ENCODE results near the gene PAPOLG. TPM values are rescaled to one million over a fixed set of nuclear protein-coding genes. Genes with fewer than 3 reads are reported as not detected.
A peak's percentile ranks its signal among the peaks of the same experiment; 100 is the strongest.

Gene PAPOLG
- total and polyA plus RNA-seq, 7 experiments from 2014 or later, result 14.9 to 42.4 (median 20.4) TPM

DNA sequence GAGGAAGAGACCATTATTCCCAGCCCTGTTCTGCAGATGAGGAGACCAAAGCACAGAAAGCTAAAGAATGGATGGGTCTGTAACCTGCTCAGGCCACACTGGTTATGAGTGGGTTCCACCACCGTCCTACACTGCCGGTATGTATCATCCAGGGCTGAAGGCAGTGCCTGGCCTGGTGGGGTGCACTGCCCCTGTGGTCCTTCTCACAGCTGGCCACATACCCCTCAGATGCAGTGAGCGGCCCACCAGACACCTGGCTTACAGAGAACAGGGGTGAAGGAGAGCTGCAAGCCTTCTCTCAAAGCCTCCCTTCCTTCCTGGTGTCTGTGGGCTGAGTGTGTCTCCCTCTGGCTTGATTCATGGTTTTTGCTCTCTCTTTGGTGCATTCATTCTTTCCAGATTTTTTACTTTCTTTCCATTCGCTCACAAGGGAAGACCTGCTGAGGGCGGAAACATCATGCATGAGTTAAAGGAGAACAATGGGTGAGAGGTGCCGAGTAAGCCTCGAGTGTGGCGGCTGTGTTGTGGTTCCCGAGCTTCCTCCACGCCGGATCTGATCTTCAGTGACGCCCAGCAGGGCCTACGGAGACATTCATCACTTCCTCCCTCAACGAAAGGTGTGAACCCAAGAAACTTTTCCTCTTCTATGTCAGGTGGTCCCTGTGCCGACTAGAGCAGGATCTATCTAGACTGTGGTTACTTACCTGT is 63.2 kb downstream of the PAPOLG start:
- H3K4me3 Mint-ChIP-seq, result peak overlapping the region; percentile 58 to 81 (median 74)
- DNase-seq (peak; percentile 56 to 95 (median 94)), ATAC-seq (peak; percentile 98)
- H3K36me3 ChIP-seq (ENCODE audit: control insufficient read depth in 2 of 3, insufficient read depth in 3 of 3, low read length in 3 of 3), result no peaks in the 10 kb centered on the region
- no peaks in the 10 kb centered on the region for H3K9me3 ChIP-seq (ENCODE audit: control insufficient read depth in 2 of 3, low read length in 3 of 3)
- POLR2A ChIA-PET, result interaction anchor here (0.7 to 2.1 kb wide), 8 partner anchors 10 to 1401 kb away, joined by 3 to 5 read pairs (median 4); partner anchors contain the start of gene REL
- peaks cover 0 to 3% (median 0%) of the 10 kb centered on the region in 5 donors for H3K27me3 Mint-ChIP-seq
- peak overlapping the region; percentile 53 for H3K4me3 ChIP-seq (ENCODE audit: low read length)
- CTCF ChIA-PET, result interaction anchor here (0.6 to 1.1 kb wide), 4 partner anchors 14 to 411 kb away, joined by 3 to 4 read pairs (median 3); no protein-coding TSS in a partner anchor
- H3K27ac ChIP-seq (ENCODE audit: low read depth, low read length), result peak overlapping the region; percentile 67
- peak overlapping the region; percentile 55 to 93 (median 91) for H3K27ac Mint-ChIP-seq
- peaks cover 0 to 9% (median 0%) of the 10 kb centered on the region in 11 donors for H3K9me3 Mint-ChIP-seq
- H3K27me3 ChIP-seq (ENCODE audit: control insufficient read depth in 2 of 2, insufficient read depth in 2 of 2, low read length in 2 of 2), result no peaks in the 10 kb centered on the region
- H3K4me1 ChIP-seq (ENCODE audit: control insufficient read depth in 2 of 2, insufficient read depth in 2 of 2, low read length in 2 of 2), result peaks cover 24% of the 10 kb centered on the region in 2 donors
- H3K4me1 Mint-ChIP-seq, result peaks cover 22 to 46% (median 37%) of the 10 kb centered on the region in 7 donors
- intact Hi-C loops (cut with micrococcal nuclease), result loop anchor here (1.0 to 10.0 kb wide), 13 partner anchors 12 to 1885 kb away; partner anchors contain the start of genes PAPOLG (in 2 of the 2), PEX13 (in 2 of the 2), REL (in 2 of the 2) and EHBP1 (in 1 of the 2)
- peaks cover 0 to 14% (median 0%) of the 10 kb centered on the region in 5 donors for H3K36me3 Mint-ChIP-seq

DNA sequence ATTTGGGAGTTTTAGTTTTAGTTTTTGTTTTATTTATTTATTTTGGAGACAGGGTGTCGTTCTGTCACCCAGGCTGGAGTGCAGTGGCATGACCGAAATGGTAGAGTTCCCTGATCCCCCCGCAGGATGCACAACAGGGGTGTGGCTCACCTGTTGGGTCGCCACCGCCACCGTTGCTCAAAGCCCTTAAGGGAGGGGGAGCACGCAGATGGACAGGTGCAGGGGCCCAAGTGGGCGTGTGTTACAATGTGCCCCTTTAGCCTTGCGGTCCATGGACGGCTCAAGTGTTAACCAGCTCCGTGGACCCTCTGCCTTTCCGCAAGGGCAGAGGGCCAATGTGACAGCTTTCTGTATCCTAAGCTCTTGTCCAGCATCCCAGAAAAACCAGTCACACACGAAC is 63.9 kb downstream of the PAPOLG start:
- POLR2A ChIA-PET, result interaction anchor here (0.7 to 2.1 kb wide), 8 partner anchors 14 to 1400 kb away, joined by 3 to 5 read pairs (median 4); partner anchors contain the start of gene REL
- Mint-ChIP-seq H3K4me1 (peaks cover 22 to 46% (median 37%) of the 10 kb centered on the region in 7 donors), H3K27me3 (no peaks in the 10 kb centered on the region), H3K27ac (peak overlapping the region; percentile 55 to 93 (median 91)), H3K9me3 (peaks cover 0 to 9% (median 0%) of the 10 kb centered on the region in 11 donors), H3K36me3 (peaks cover 0 to 14% (median 0%) of the 10 kb centered on the region in 5 donors), H3K4me3 (peak overlapping the region; percentile 58 to 81 (median 74))
- intact Hi-C loops (cut with micrococcal nuclease), result loop anchor here (1.0 to 10.0 kb wide), 13 partner anchors 13 to 1885 kb away; partner anchors contain the start of genes PAPOLG (in 2 of the 2), PEX13 (in 2 of the 2), REL (in 2 of the 2) and EHBP1 (in 1 of the 2)
- CTCF ChIA-PET, result interaction anchor here (0.6 to 1.1 kb wide), 4 partner anchors 14 to 410 kb away, joined by 3 to 4 read pairs (median 3); no protein-coding TSS in a partner anchor
- ATAC-seq (no peak), DNase-seq (no peak)
- peaks cover 24% of the 10 kb centered on the region in 2 donors for H3K4me1 ChIP-seq (ENCODE audit: control insufficient read depth in 2 of 2, insufficient read depth in 2 of 2, low read length in 2 of 2)
- H3K27ac ChIP-seq (ENCODE audit: low read depth, low read length), result peak overlapping the region; percentile 67
- peak overlapping the region; percentile 7 for H3K4me3 ChIP-seq (ENCODE audit: low read length)
- no peaks in the 10 kb centered on the region for H3K27me3 ChIP-seq (ENCODE audit: control insufficient read depth in 2 of 2, insufficient read depth in 2 of 2, low read length in 2 of 2)
- no peaks in the 10 kb centered on the region for H3K9me3 ChIP-seq (ENCODE audit: control insufficient read depth in 2 of 3, low read length in 3 of 3)
- no peaks in the 10 kb centered on the region for H3K36me3 ChIP-seq (ENCODE audit: control insufficient read depth in 2 of 3, insufficient read depth in 3 of 3, low read length in 3 of 3)

- intact Hi-C loops (cut with micrococcal nuclease), result no loop called here
- Histone ChIP-seq H3K4me3 (ENCODE audit: low read length) (no peak overlapping the region), H3K36me3 (ENCODE audit: control insufficient read depth in 2 of 3, insufficient read depth in 3 of 3, low read length in 3 of 3) (no peaks in the 10 kb centered on the region), H3K4me1 (ENCODE audit: control insufficient read depth in 2 of 2, insufficient read depth in 2 of 2, low read length in 2 of 2) (peaks cover 24% of the 10 kb centered on the region in 2 donors), H3K9me3 (ENCODE audit: control insufficient read depth in 2 of 3, low read length in 3 of 3) (no peaks in the 10 kb centered on the region), H3K27ac (ENCODE audit: low read depth, low read length) (no peak overlapping the region), H3K27me3 (ENCODE audit: control insufficient read depth in 2 of 2, insufficient read depth in 2 of 2, low read length in 2 of 2) (no peaks in the 10 kb centered on the region)
- Mint-ChIP-seq H3K9me3 (peaks cover 0 to 9% (median 0%) of the 10 kb centered on the region in 11 donors), H3K27me3 (no peaks in the 10 kb centered on the region), H3K36me3 (peaks cover 0 to 14% (median 0%) of the 10 kb centered on the region in 5 donors), H3K4me1 (peaks cover 22 to 46% (median 37%) of the 10 kb centered on the region in 7 donors), H3K27ac (peak overlapping the region in 8 of 9 donors; percentile 56 to 93 (median 88)), H3K4me3 (peak overlapping the region in 5 of 10 donors; percentile 12 to 52 (median 45))
- ATAC-seq, result no peak
- ChIA-PET CTCF (no interaction called here), POLR2A (interaction anchor here (1.2 to 2.1 kb wide), 2 partner anchors 21 to 65 kb away, joined by 3 to 4 read pairs; no protein-coding TSS in a partner anchor)
- DNase-seq, result no peak
These were observed 64.5 kb downstream of the PAPOLG start for GRCh38 chr2:60820416-60821132.

DNA sequence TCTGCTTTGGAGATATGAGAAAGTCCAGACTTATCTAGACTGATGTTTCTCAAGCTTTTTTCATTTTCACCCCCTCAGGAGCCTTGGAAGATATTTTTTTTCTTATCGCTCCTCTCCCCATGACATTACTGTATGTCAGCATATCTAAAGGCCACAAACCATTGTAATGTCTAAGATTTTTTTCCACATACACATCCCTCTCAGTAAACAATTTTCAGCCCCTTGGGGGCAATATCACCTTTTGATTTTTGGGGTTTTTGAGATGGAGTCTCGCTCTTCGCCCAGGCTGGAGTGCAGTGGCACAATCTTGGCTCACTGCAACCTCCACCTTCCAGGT is 65.0 kb downstream of the PAPOLG start:
- ChIA-PET POLR2A (interaction anchor here (1.2 to 1.4 kb wide), 2 partner anchors 20 to 65 kb away, joined by 3 to 4 read pairs; partner anchors contain the start of gene PAPOLG), CTCF (no interaction called here)
- no peaks in the 10 kb centered on the region for H3K36me3 ChIP-seq (ENCODE audit: control insufficient read depth in 2 of 3, insufficient read depth in 3 of 3, low read length in 3 of 3)
- intact Hi-C loops (cut with micrococcal nuclease), result no loop called here
- Mint-ChIP-seq H3K36me3 (peaks cover 0 to 14% (median 0%) of the 10 kb centered on the region in 5 donors), H3K9me3 (peaks cover 0 to 9% (median 0%) of the 10 kb centered on the region in 11 donors), H3K4me3 (peak overlapping the region in 2 of 10 donors; percentile 7 to 45), H3K4me1 (peaks cover 22 to 46% (median 37%) of the 10 kb centered on the region in 7 donors), H3K27me3 (no peaks in the 10 kb centered on the region), H3K27ac (peak overlapping the region in 7 of 9 donors; percentile 42 to 93 (median 86))
- H3K4me3 ChIP-seq (ENCODE audit: low read length), result no peak overlapping the region
- ATAC-seq (no peak), DNase-seq (no peak)
- H3K27ac ChIP-seq (ENCODE audit: low read depth, low read length), result no peak overlapping the region
- peaks cover 24% of the 10 kb centered on the region in 2 donors for H3K4me1 ChIP-seq (ENCODE audit: control insufficient read depth in 2 of 2, insufficient read depth in 2 of 2, low read length in 2 of 2)
- H3K27me3 ChIP-seq (ENCODE audit: control insufficient read depth in 2 of 2, insufficient read depth in 2 of 2, low read length in 2 of 2), result no peaks in the 10 kb centered on the region
- no peaks in the 10 kb centered on the region for H3K9me3 ChIP-seq (ENCODE audit: control insufficient read depth in 2 of 3, low read length in 3 of 3)

DNA sequence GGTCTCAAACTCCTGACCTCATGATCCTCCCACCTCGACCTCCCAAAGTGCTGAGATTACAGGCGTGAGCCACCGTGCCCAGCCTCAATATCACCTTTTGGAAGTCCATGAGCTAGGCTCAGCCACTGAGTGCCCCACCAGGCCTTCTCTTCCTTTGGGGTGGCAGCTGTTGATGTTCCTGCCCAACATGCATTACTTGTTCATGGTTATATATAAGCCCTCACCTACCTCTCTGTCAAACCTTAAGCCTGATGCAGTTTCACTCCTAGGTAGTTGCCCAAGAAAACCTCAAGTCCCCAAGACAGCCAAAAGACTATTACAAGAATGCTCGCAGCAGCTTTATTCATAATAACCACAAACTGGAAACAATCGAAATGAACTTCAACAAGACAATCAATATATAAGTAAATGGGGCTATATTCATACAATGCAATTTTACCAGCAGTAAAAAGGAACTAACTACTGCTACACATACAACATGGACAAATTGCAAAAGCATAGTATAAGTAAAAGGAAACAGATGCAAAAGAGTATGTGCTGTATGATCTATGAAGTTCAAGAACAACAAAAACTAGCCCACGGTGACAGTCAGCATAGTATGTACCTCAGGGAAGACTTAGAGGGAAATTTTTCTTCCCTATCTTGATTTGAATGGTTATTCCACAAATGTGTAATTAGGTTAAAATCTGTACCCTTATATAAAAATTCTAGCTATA is 65.7 kb downstream of the PAPOLG start:
- peak overlapping the region in 6 of 9 donors; percentile 12 to 93 (median 74) for H3K27ac Mint-ChIP-seq
- H3K27ac ChIP-seq (ENCODE audit: low read depth, low read length), result no peak overlapping the region
- intact Hi-C loops (cut with micrococcal nuclease), result no loop called here
- H3K36me3 ChIP-seq (ENCODE audit: control insufficient read depth in 2 of 3, insufficient read depth in 3 of 3, low read length in 3 of 3), result no peaks in the 10 kb centered on the region
- H3K9me3 Mint-ChIP-seq, result peaks cover 0 to 9% (median 0%) of the 10 kb centered on the region in 11 donors
- ChIA-PET CTCF (no interaction called here), POLR2A (interaction anchor here (1.4 kb wide), 1 partner anchor 65 kb away, joined by 4 read pairs; the partner anchor contains the start of gene PAPOLG)
- H3K4me1 ChIP-seq (ENCODE audit: control insufficient read depth in 2 of 2, insufficient read depth in 2 of 2, low read length in 2 of 2), result peaks cover 24% of the 10 kb centered on the region in 2 donors
- H3K27me3 ChIP-seq (ENCODE audit: control insufficient read depth in 2 of 2, insufficient read depth in 2 of 2, low read length in 2 of 2), result no peaks in the 10 kb centered on the region
- H3K4me1 Mint-ChIP-seq, result peaks cover 24 to 46% (median 37%) of the 10 kb centered on the region in 7 donors
- DNase-seq (no peak), ATAC-seq (no peak)
- no peaks in the 10 kb centered on the region for H3K27me3 Mint-ChIP-seq
- H3K4me3 ChIP-seq (ENCODE audit: low read length), result no peak overlapping the region
- peaks cover 0 to 14% (median 0%) of the 10 kb centered on the region in 5 donors for H3K36me3 Mint-ChIP-seq
- H3K9me3 ChIP-seq (ENCODE audit: control insufficient read depth in 2 of 3, low read length in 3 of 3), result no peaks in the 10 kb centered on the region
- no peak overlapping the region for H3K4me3 Mint-ChIP-seq

Data from naive thymus-derived CD4-positive, alpha-beta T cell (primary cell).